Sigmoid colon (tissue), 7 donors: ENCODE measurements around the gene EIF3A. TPM values are rescaled to one million over a fixed set of nuclear protein-coding genes. Genes with fewer than 3 reads are reported as not detected.

Experiments used
- DNase-seq: peaks from one replicate; pipeline ENCODE4 v3.0.0-alpha.2; 2019
- H3K27ac ChIP-seq, 4 donors: fragments of 200-600 bp; sonication (generic); one replicate each; pipeline ENCODE4 v1.5.1; 2016 to 2019; ENCODE audit warnings: mild to moderate bottlenecking in 1 of 4
- H3K27me3 ChIP-seq, 3 donors: fragments of 200-600 bp; sonication (generic); one replicate each; pipeline ENCODE4 v1.5.1; 2019; ENCODE audit warnings: mild to moderate bottlenecking in 1 of 3
- H3K36me3 ChIP-seq, 4 donors: fragments of 200-600 bp; sonication (generic); one replicate each; pipeline ENCODE4 v1.5.1; 2016 to 2019
- H3K4me1 ChIP-seq, 4 donors: fragments of 200-600 bp; sonication (generic); one replicate each; pipeline ENCODE4 v1.5.1; 2017 to 2019
- H3K4me3 ChIP-seq, 4 donors: fragments of 200-600 bp; sonication (generic); one replicate each; pipeline ENCODE4 v1.5.1; 2017 to 2019; ENCODE audit warnings: mild to moderate bottlenecking in 2 of 4, moderate library complexity in 1 of 4
- H3K9me3 ChIP-seq, 4 donors: fragments of 200-600 bp in 3 of 4; sonication (generic) in 3 of 4; one replicate each; pipeline versions ENCODE4 v1.5.1 to v1.6.1; 2013 to 2019
- EP300 ChIP-seq, 4 donors: sonication (generic); formaldehyde crosslinking; IDR thresholded peaks; one replicate each; pipeline ENCODE4 v1.6.1; 2017; ENCODE audit warnings: antibody characterized with exemption in 4 of 4
- POLR2A ChIP-seq, 2 donors: fragments of 450-650 bp; IDR thresholded peaks; one replicate each; pipeline ENCODE4 v1.6.1; 2016; ENCODE audit warnings: antibody characterized with exemption in 2 of 2, mild to moderate bottlenecking in 2 of 2, moderate library complexity in 2 of 2
- POLR2AphosphoS5 ChIP-seq, 4 donors: sonication (generic); formaldehyde crosslinking; IDR thresholded peaks; one replicate each; pipeline ENCODE4 v1.6.1; 2017; ENCODE audit warnings: antibody characterized with exemption in 4 of 4
- WGBS, 2 donors: extraction: QIAGEN DNeasy Blood & Tissue Kit; methylation state at CpG; one replicate each; pipeline ENCODE4 v1.1.7; 2013; 5-methylcytosine and 5-hydroxymethylcytosine counted together
- intact Hi-C: fragments of 100-400 bp; cut with DNase I; formaldehyde crosslinking; loops from one replicate; pipeline ENCODE4 v1.15.1; 2023
- polyA plus RNA-seq, 3 donors: library from polyadenylated mRNA; stranded (reverse); fragments of 200-250 nt; gene quantifications; one replicate each; pipeline ENCODE4 v1.2.3, GENCODE V29; 2013
- total RNA-seq, 4 donors: library from RNA; depleted of rRNA; stranded (reverse); fragments of >200 nt; gene quantifications; one replicate each; pipeline ENCODE4 v1.1.0, GENCODE V29; 2016
- TF ChIP-seq, protein P1 (sequence below), 4 experiments: fragments of 450-650 bp in 3 of 4; fragments of 200-600 bp in 1 of 4; IDR thresholded peaks; one replicate each; pipeline ENCODE4 v1.5.1; 2016 to 2019; ENCODE audit warnings: antibody characterized with exemption in 4 of 4, mild to moderate bottlenecking in 3 of 4, moderate library complexity in 2 of 4
- donor health status: healthy with polysubstance abuse.
- donor health status: Bipolar disorder and iron deficiency.
- donor health status: healthy.

EIF3A gene
- total and polyA plus RNA-seq, 7 donors = 27.5 to 135 (median 98.4) TPM

DNA sequence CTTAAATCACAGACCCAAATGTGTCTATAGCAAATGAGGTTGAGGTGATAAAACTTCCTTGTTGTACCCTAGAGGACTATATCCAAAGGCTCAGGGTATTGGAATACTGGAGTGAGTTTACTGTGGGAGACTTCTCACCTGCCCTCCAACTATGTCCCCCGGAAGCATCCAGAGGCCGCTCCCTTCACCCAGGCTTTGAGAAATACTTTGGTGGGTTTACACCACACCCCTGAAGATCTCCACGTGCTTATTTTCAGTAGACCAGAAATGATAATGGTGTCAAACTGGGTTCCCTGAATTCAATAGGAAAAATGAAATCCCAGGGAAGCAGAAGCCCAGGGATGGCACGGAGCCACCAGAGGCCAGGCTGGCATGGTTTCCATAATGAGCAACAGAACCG, 82.4 kb downstream of the EIF3A start:
- Histone ChIP-seq H3K9me3 (no peaks in the 10 kb centered on the region), H3K27ac (no peak overlapping the region), H3K36me3 (no peaks in the 10 kb centered on the region), H3K27me3 (no peaks in the 10 kb centered on the region), H3K4me3 (no peak overlapping the region), H3K4me1 (no peaks in the 10 kb centered on the region)
- TF ChIP-seq POLR2A (IDR thresholded peaks at IDR 0.05) (no peak), POLR2AphosphoS5 (IDR thresholded peaks at IDR 0.05) (no peak), EP300 (IDR thresholded peaks at IDR 0.05) (no peak)
- TF ChIP-seq, protein P1, sequence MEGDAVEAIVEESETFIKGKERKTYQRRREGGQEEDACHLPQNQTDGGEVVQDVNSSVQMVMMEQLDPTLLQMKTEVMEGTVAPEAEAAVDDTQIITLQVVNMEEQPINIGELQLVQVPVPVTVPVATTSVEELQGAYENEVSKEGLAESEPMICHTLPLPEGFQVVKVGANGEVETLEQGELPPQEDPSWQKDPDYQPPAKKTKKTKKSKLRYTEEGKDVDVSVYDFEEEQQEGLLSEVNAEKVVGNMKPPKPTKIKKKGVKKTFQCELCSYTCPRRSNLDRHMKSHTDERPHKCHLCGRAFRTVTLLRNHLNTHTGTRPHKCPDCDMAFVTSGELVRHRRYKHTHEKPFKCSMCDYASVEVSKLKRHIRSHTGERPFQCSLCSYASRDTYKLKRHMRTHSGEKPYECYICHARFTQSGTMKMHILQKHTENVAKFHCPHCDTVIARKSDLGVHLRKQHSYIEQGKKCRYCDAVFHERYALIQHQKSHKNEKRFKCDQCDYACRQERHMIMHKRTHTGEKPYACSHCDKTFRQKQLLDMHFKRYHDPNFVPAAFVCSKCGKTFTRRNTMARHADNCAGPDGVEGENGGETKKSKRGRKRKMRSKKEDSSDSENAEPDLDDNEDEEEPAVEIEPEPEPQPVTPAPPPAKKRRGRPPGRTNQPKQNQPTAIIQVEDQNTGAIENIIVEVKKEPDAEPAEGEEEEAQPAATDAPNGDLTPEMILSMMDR (IDR thresholded peaks at IDR 0.05) = no peak
- intact Hi-C loops = no loop called here
- 94 to 95% methylated on average over 5 of the region's 5 CpGs for WGBS, 2 donors
- no peak for DNase-seq

DNA sequence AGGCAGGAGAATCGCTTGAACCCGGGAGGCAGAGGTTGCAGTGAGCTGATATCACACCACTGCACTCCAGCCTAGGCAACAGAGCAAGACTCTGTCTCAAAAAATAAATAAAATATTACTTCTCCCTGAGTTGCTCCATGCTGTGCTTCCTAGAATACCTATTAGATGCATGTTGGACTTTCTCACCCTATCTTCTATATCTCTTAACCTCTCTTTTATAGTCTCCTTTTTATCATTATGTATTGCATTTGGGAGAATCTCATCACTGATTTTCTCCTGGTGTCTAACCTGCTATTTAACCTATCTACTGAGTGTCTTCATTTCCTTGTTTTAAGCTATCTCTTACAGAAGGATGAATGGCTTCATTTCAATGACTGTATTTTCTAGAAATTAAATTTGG, 83.2 kb downstream of the EIF3A start:
- Histone ChIP-seq H3K4me3 (no peak overlapping the region), H3K4me1 (no peaks in the 10 kb centered on the region), H3K27me3 (no peaks in the 10 kb centered on the region), H3K36me3 (no peaks in the 10 kb centered on the region), H3K27ac (no peak overlapping the region), H3K9me3 (no peaks in the 10 kb centered on the region)
- TF ChIP-seq POLR2A (IDR thresholded peaks at IDR 0.05) (no peak), POLR2AphosphoS5 (IDR thresholded peaks at IDR 0.05) (no peak), EP300 (IDR thresholded peaks at IDR 0.05) (no peak)
- TF ChIP-seq, protein P1 (IDR thresholded peaks at IDR 0.05) = no peak
- intact Hi-C loops = no loop called here
- 93 to 97% methylated on average over 2 of the region's 2 CpGs for WGBS, 2 donors
- DNase-seq = no peak

DNA sequence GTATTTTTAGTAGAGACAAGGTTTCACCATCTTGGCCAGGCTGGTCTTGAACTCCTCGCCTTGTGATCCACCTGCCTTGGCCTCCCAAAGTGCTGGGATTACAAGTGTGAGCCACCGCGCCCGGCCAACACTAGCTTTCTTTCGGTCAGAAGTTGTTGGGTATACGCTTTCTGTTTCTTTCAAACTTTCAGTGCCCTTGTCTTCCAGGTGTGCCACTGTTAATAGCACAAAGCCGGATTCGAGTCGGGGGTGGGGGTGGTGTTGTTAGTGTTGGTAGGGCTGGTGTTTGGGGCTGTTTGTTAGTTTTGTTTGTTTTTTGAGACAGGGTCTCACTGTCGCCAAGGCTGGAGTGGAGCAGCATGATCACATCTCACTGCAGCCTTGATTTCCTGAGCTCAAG, 84.9 kb downstream of the EIF3A start:
- no peak for TF ChIP-seq EP300 (IDR thresholded peaks at IDR 0.05)
- TF ChIP-seq POLR2AphosphoS5 (IDR thresholded peaks at IDR 0.05) = no peak
- TF ChIP-seq POLR2A (IDR thresholded peaks at IDR 0.05) = no peak
- TF ChIP-seq, protein P1 (IDR thresholded peaks at IDR 0.05) = no peak
- Histone ChIP-seq H3K27ac (no peak overlapping the region), H3K27me3 (no peaks in the 10 kb centered on the region), H3K4me3 (no peak overlapping the region), H3K4me1 (no peaks in the 10 kb centered on the region), H3K9me3 (no peaks in the 10 kb centered on the region), H3K36me3 (no peaks in the 10 kb centered on the region)
- no peak for DNase-seq
- intact Hi-C loops = no loop called here
- 88 to 91% methylated on average over 10 of the region's 10 CpGs for WGBS, 2 donors

DNA sequence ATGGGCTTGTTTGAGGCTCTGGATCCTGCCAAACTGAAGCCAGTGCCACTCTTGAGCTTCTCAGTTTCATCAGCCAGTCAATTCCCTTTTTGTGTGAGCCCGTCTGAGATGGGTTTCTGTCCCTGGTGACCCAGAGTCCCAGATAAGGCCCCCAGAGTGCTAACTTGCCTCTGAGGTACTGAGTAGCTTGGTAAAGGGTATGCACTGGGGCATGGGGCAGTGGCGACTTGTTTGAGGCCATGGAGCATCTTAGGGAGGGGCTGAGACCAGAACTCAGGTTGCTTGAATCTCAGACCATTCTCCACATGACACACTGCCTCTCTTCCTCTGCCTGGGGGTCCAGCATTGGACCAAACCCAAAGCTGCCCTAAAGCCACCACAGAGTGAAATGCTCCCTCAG, 86.3 kb downstream of the EIF3A start:
- TF ChIP-seq, protein P1 (IDR thresholded peaks at IDR 0.05) = no peak
- no peaks in the 10 kb centered on the region for H3K4me1 ChIP-seq
- WGBS, 2 donors = 79 to 82% methylated on average over 2 of the region's 2 CpGs
- DNase-seq = no peak
- H3K27me3 ChIP-seq = no peaks in the 10 kb centered on the region
- H3K9me3 ChIP-seq = no peaks in the 10 kb centered on the region
- no peaks in the 10 kb centered on the region for H3K36me3 ChIP-seq
- intact Hi-C loops = no loop called here
- H3K27ac ChIP-seq = no peak overlapping the region
- H3K4me3 ChIP-seq = no peak overlapping the region

DNA sequence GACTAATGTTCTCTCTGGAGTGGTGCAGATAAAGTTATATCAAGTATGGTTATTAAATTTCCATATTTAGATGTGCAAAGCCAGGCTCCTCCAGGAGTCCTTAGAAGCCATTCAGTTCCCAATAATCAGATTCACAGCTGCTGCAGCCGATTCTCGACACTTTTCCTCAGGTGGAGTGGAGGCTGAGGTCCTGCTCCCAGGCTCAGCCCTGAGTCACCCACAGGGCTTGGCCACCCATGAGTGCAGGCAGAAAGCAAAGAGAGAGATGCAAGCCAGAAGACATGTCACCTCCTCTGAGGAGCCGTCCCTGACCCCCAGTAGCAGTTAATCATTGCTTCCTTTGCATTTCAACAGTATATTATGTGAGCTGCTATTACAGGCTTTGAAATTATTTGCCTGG, 87.4 kb downstream of the EIF3A start:
- no peak for TF ChIP-seq POLR2AphosphoS5 (IDR thresholded peaks at IDR 0.05)
- TF ChIP-seq, protein P1 (IDR thresholded peaks at IDR 0.05) = no peak
- TF ChIP-seq EP300 (IDR thresholded peaks at IDR 0.05) = no peak
- no peak for TF ChIP-seq POLR2A (IDR thresholded peaks at IDR 0.05)

More for the DNA sequence above, 87.4 kb downstream of the EIF3A start:
- intact Hi-C loops = no loop called here
- H3K4me3 ChIP-seq = no peak overlapping the region
- 90 to 91% methylated on average over 3 of the region's 3 CpGs for WGBS, 2 donors
- H3K27ac ChIP-seq = no peak overlapping the region
- no peaks in the 10 kb centered on the region for H3K9me3 ChIP-seq
- no peaks in the 10 kb centered on the region for H3K27me3 ChIP-seq
- DNase-seq = no peak
- no peaks in the 10 kb centered on the region for H3K36me3 ChIP-seq
- no peaks in the 10 kb centered on the region for H3K4me1 ChIP-seq
